ENCODE data around the gene SNAP47.

- TF ChIP-seq, protein P1, sequence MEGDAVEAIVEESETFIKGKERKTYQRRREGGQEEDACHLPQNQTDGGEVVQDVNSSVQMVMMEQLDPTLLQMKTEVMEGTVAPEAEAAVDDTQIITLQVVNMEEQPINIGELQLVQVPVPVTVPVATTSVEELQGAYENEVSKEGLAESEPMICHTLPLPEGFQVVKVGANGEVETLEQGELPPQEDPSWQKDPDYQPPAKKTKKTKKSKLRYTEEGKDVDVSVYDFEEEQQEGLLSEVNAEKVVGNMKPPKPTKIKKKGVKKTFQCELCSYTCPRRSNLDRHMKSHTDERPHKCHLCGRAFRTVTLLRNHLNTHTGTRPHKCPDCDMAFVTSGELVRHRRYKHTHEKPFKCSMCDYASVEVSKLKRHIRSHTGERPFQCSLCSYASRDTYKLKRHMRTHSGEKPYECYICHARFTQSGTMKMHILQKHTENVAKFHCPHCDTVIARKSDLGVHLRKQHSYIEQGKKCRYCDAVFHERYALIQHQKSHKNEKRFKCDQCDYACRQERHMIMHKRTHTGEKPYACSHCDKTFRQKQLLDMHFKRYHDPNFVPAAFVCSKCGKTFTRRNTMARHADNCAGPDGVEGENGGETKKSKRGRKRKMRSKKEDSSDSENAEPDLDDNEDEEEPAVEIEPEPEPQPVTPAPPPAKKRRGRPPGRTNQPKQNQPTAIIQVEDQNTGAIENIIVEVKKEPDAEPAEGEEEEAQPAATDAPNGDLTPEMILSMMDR (IDR thresholded peaks at IDR 0.05 in 2 of 3, conservative IDR thresholded peaks at IDR 0.05 in 1 of 3; ENCODE audit: insufficient read depth in 2 of 3, low read depth in 1 of 3, low read length in 3 of 3) = no peak
- TF ChIP-seq EP300 (IDR thresholded peaks at IDR 0.05; ENCODE audit: low read length) (no peak), RNF2 (IDR thresholded peaks at IDR 0.05) (no peak), THAP7 (CRISPR knock-in tag; IDR thresholded peaks at IDR 0.05) (no peak), MED1 (CRISPR knock-in tag; IDR thresholded peaks at IDR 0.05; ENCODE audit: borderline replicate concordance) (no peak), NFYB (IDR thresholded peaks at IDR 0.05; ENCODE audit: extremely low read depth, insufficient read length) (no peak), ZNF263 (CRISPR knock-in tag; IDR thresholded peaks at IDR 0.05; ENCODE audit: borderline replicate concordance) (no peak), BRCA1 (IDR thresholded peaks at IDR 0.05) (no peak), BRCA1 (CRISPR knock-in tag; IDR thresholded peaks at IDR 0.05) (no peak), POLR2A (conservative IDR thresholded peaks at IDR 0.05) (peak; percentile 41), BMI1 (IDR thresholded peaks at IDR 0.05; ENCODE audit: low read length) (no peak)
- TF ChIP-seq, protein P2, sequence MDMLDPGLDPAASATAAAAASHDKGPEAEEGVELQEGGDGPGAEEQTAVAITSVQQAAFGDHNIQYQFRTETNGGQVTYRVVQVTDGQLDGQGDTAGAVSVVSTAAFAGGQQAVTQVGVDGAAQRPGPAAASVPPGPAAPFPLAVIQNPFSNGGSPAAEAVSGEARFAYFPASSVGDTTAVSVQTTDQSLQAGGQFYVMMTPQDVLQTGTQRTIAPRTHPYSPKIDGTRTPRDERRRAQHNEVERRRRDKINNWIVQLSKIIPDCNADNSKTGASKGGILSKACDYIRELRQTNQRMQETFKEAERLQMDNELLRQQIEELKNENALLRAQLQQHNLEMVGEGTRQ (CRISPR knock-in tag; IDR thresholded peaks at IDR 0.05) = no peak
Observed at GRCh38 chr1:227728892-227729143, 6.4 kb upstream of the SNAP47 start.
